ENCODE data around the gene GALNS.

Gene GALNS

GRCh38 chr16:88835818-88836217 is 20.9 kb downstream of the GALNS start:
- H3K36me3 ChIP-seq (ENCODE audit: control insufficient read depth in 1 of 2, insufficient read depth in 2 of 2, low read depth in 1 of 2, low read length in 2 of 2) = peaks cover 46 to 67% of the 10 kb centered on the region in 2 experiments
- no peak overlapping the region for H2BK12ac ChIP-seq (ENCODE audit: low read length in 2 of 2)
- H2BK15ac ChIP-seq (ENCODE audit: low read depth, poor library complexity, severe bottlenecking) = no peak overlapping the region
- no peaks in the 10 kb centered on the region for H3K9me3 ChIP-seq (ENCODE audit: control insufficient read depth, low read length)
- H4K91ac ChIP-seq (ENCODE audit: low read length) = no peak overlapping the region
- no peak overlapping the region for H4K8ac ChIP-seq (ENCODE audit: low read length)
- no peak overlapping the region for H3K4me3 ChIP-seq (ENCODE audit: insufficient read depth in 1 of 2, low read depth in 1 of 2, low read length in 2 of 2)
- peaks cover 12% of the 10 kb centered on the region for H3K4me1 ChIP-seq (ENCODE audit: control insufficient read depth, insufficient read depth, low read depth, low read length)
- H2BK5ac ChIP-seq (ENCODE audit: low read depth, low read length, poor library complexity, severe bottlenecking) = no peak overlapping the region
- no peak overlapping the region for H3K27ac ChIP-seq (ENCODE audit: low read length, poor library complexity, severe bottlenecking)
- H3K27me3 ChIP-seq (ENCODE audit: control insufficient read depth in 1 of 2, insufficient read depth in 1 of 2, low read length in 2 of 2) = no peaks in the 10 kb centered on the region
- no peak for DNase-seq
- no peak overlapping the region for H3K14ac ChIP-seq (ENCODE audit: low read length in 2 of 2)
- H2AK5ac ChIP-seq (ENCODE audit: low read length, severe bottlenecking) = no peak overlapping the region
- H2BK120ac ChIP-seq (ENCODE audit: low read depth, low read length) = no peak overlapping the region
- H3K9ac ChIP-seq (ENCODE audit: low read length) = no peak overlapping the region
- no peaks in the 10 kb centered on the region for H3K79me1 ChIP-seq (replicated peaks; ENCODE audit: low read length, poor library complexity, severe bottlenecking)
- 95% methylated on average over 32 of the region's 33 CpGs for whole genome bisulfite sequencing
- H3K4me2 ChIP-seq (ENCODE audit: low read length, poor library complexity, severe bottlenecking) = no peak overlapping the region
- no peak overlapping the region for H3K4ac ChIP-seq (ENCODE audit: low read depth in 1 of 2, low read length in 2 of 2)
- no peak overlapping the region for H2AFZ ChIP-seq (ENCODE audit: low read depth, low read length)
- H3K18ac ChIP-seq (ENCODE audit: low read depth in 1 of 2, low read length in 2 of 2) = no peak overlapping the region
- no peak overlapping the region for H3K23ac ChIP-seq (ENCODE audit: low read length in 2 of 2)

GRCh38 chr16:88835383-88835782 is 21.4 kb downstream of the GALNS start:
- H3K27me3 ChIP-seq (ENCODE audit: control insufficient read depth in 1 of 2, insufficient read depth in 1 of 2, low read length in 2 of 2) = no peaks in the 10 kb centered on the region
- H3K9me3 ChIP-seq (ENCODE audit: control insufficient read depth, low read length) = no peaks in the 10 kb centered on the region
- H4K91ac ChIP-seq (ENCODE audit: low read length) = no peak overlapping the region
- no peak for DNase-seq
- no peak overlapping the region for H4K8ac ChIP-seq (ENCODE audit: low read length)
- no peak overlapping the region for H2BK120ac ChIP-seq (ENCODE audit: low read depth, low read length)
- H2BK15ac ChIP-seq (ENCODE audit: low read depth, poor library complexity, severe bottlenecking) = no peak overlapping the region
- no peak overlapping the region for H2AFZ ChIP-seq (ENCODE audit: low read depth, low read length)
- no peak overlapping the region for H3K18ac ChIP-seq (ENCODE audit: low read depth in 1 of 2, low read length in 2 of 2)
- H2AK5ac ChIP-seq (ENCODE audit: low read length, severe bottlenecking) = no peak overlapping the region
- no peak overlapping the region for H3K14ac ChIP-seq (ENCODE audit: low read length in 2 of 2)
- WGBS = 89% methylated on average over 11 of the region's 11 CpGs
- H3K79me1 ChIP-seq (replicated peaks; ENCODE audit: low read length, poor library complexity, severe bottlenecking) = no peaks in the 10 kb centered on the region
- peaks cover 12% of the 10 kb centered on the region for H3K4me1 ChIP-seq (ENCODE audit: control insufficient read depth, insufficient read depth, low read depth, low read length)
- H2BK5ac ChIP-seq (ENCODE audit: low read depth, low read length, poor library complexity, severe bottlenecking) = no peak overlapping the region
- H2BK12ac ChIP-seq (ENCODE audit: low read length in 2 of 2) = no peak overlapping the region
- peaks cover 42 to 67% of the 10 kb centered on the region in 2 experiments for H3K36me3 ChIP-seq (ENCODE audit: control insufficient read depth in 1 of 2, insufficient read depth in 2 of 2, low read depth in 1 of 2, low read length in 2 of 2)
- no peak overlapping the region for H3K4me2 ChIP-seq (ENCODE audit: low read length, poor library complexity, severe bottlenecking)
- no peak overlapping the region for H3K23ac ChIP-seq (ENCODE audit: low read length in 2 of 2)
- no peak overlapping the region for H3K4me3 ChIP-seq (ENCODE audit: insufficient read depth in 1 of 2, low read depth in 1 of 2, low read length in 2 of 2)
- H3K4ac ChIP-seq (ENCODE audit: low read depth in 1 of 2, low read length in 2 of 2) = no peak overlapping the region
- H3K9ac ChIP-seq (ENCODE audit: low read length) = no peak overlapping the region
- no peak overlapping the region for H3K27ac ChIP-seq (ENCODE audit: low read length, poor library complexity, severe bottlenecking)

GRCh38 chr16:88834670-88835069 is 22.1 kb downstream of the GALNS start:
- Histone ChIP-seq H4K91ac (ENCODE audit: low read length) (no peak overlapping the region), H3K23ac (ENCODE audit: low read length in 2 of 2) (no peak overlapping the region), H4K8ac (ENCODE audit: low read length) (no peak overlapping the region), H3K27ac (ENCODE audit: low read length, poor library complexity, severe bottlenecking) (no peak overlapping the region), H2AK5ac (ENCODE audit: low read length, severe bottlenecking) (no peak overlapping the region), H3K4ac (ENCODE audit: low read depth in 1 of 2, low read length in 2 of 2) (no peak overlapping the region), H2BK5ac (ENCODE audit: low read depth, low read length, poor library complexity, severe bottlenecking) (no peak overlapping the region), H3K4me2 (ENCODE audit: low read length, poor library complexity, severe bottlenecking) (no peak overlapping the region), H3K79me1 (replicated peaks; ENCODE audit: low read length, poor library complexity, severe bottlenecking) (no peaks in the 10 kb centered on the region), H3K36me3 (ENCODE audit: control insufficient read depth in 1 of 2, insufficient read depth in 2 of 2, low read depth in 1 of 2, low read length in 2 of 2) (peaks cover 35 to 65% of the 10 kb centered on the region in 2 experiments), H2BK15ac (ENCODE audit: low read depth, poor library complexity, severe bottlenecking) (no peak overlapping the region), H2AFZ (ENCODE audit: low read depth, low read length) (no peak overlapping the region), H2BK12ac (ENCODE audit: low read length in 2 of 2) (no peak overlapping the region), H3K18ac (ENCODE audit: low read depth in 1 of 2, low read length in 2 of 2) (no peak overlapping the region), H3K4me1 (ENCODE audit: control insufficient read depth, insufficient read depth, low read depth, low read length) (peaks cover 12% of the 10 kb centered on the region), H3K9ac (ENCODE audit: low read length) (no peak overlapping the region), H3K27me3 (ENCODE audit: control insufficient read depth in 1 of 2, insufficient read depth in 1 of 2, low read length in 2 of 2) (no peaks in the 10 kb centered on the region), H3K14ac (ENCODE audit: low read length in 2 of 2) (no peak overlapping the region), H2BK120ac (ENCODE audit: low read depth, low read length) (no peak overlapping the region), H3K9me3 (ENCODE audit: control insufficient read depth, low read length) (no peaks in the 10 kb centered on the region), H3K4me3 (ENCODE audit: insufficient read depth in 1 of 2, low read depth in 1 of 2, low read length in 2 of 2) (no peak overlapping the region)
- WGBS = 95% methylated on average over 12 of the region's 13 CpGs
- no peak for DNase-seq

- WGBS = 98% methylated on average over 13 of the region's 13 CpGs
- H2BK12ac ChIP-seq (ENCODE audit: low read length in 2 of 2) = no peak overlapping the region
- H2BK5ac ChIP-seq (ENCODE audit: low read depth, low read length, poor library complexity, severe bottlenecking) = no peak overlapping the region
- no peak overlapping the region for H2BK15ac ChIP-seq (ENCODE audit: low read depth, poor library complexity, severe bottlenecking)
- no peak overlapping the region for H3K4me2 ChIP-seq (ENCODE audit: low read length, poor library complexity, severe bottlenecking)
- H3K23ac ChIP-seq (ENCODE audit: low read length in 2 of 2) = no peak overlapping the region
- no peaks in the 10 kb centered on the region for H3K79me1 ChIP-seq (replicated peaks; ENCODE audit: low read length, poor library complexity, severe bottlenecking)
- no peak overlapping the region for H4K91ac ChIP-seq (ENCODE audit: low read length)
- H3K9me3 ChIP-seq (ENCODE audit: control insufficient read depth, low read length) = no peaks in the 10 kb centered on the region
- H3K4me3 ChIP-seq (ENCODE audit: insufficient read depth in 1 of 2, low read depth in 1 of 2, low read length in 2 of 2) = no peak overlapping the region
- H4K8ac ChIP-seq (ENCODE audit: low read length) = no peak overlapping the region
- H2BK120ac ChIP-seq (ENCODE audit: low read depth, low read length) = no peak overlapping the region
- H3K4me1 ChIP-seq (ENCODE audit: control insufficient read depth, insufficient read depth, low read depth, low read length) = peaks cover 12% of the 10 kb centered on the region
- H3K36me3 ChIP-seq (ENCODE audit: control insufficient read depth in 1 of 2, insufficient read depth in 2 of 2, low read depth in 1 of 2, low read length in 2 of 2) = peaks cover 26 to 64% of the 10 kb centered on the region in 2 experiments
- no peak for DNase-seq
- H3K18ac ChIP-seq (ENCODE audit: low read depth in 1 of 2, low read length in 2 of 2) = no peak overlapping the region
- H3K27me3 ChIP-seq (ENCODE audit: control insufficient read depth in 1 of 2, insufficient read depth in 1 of 2, low read length in 2 of 2) = no peaks in the 10 kb centered on the region
- no peak overlapping the region for H2AK5ac ChIP-seq (ENCODE audit: low read length, severe bottlenecking)
- no peak overlapping the region for H3K27ac ChIP-seq (ENCODE audit: low read length, poor library complexity, severe bottlenecking)
- H3K4ac ChIP-seq (ENCODE audit: low read depth in 1 of 2, low read length in 2 of 2) = no peak overlapping the region
- no peak overlapping the region for H2AFZ ChIP-seq (ENCODE audit: low read depth, low read length)
- H3K14ac ChIP-seq (ENCODE audit: low read length in 2 of 2) = no peak overlapping the region
- H3K9ac ChIP-seq (ENCODE audit: low read length) = no peak overlapping the region
Observed at GRCh38 chr16:88833086-88833485, 23.7 kb downstream of the GALNS start.
